Kidney glomerular epithelial cell (primary cell): ENCODE measurements around the gene C19orf85.
"Not testable (repeated sequence)": the region's sequence is repeated elsewhere in the genome, so short reads cannot be mapped to it uniquely, and the experiment has no call there.

Experiments
- DNase-seq: peaks from one replicate; lab custom pipeline; 2025; lab: John Stamatoyannopoulos, UW

Gene C19orf85

GRCh38 chr19:55464662-55465054 is at the start of gene C19orf85:
Gene C19orf85 (minus strand): TSS chr19:55464751. CDS start chr19:55464554, 197 bp downstream.
- DNase-seq: no peak

GRCh38 chr19:55508120-55508519 is 43.6 kb upstream of the C19orf85 start:
- DNase-seq: no peak

DNA sequence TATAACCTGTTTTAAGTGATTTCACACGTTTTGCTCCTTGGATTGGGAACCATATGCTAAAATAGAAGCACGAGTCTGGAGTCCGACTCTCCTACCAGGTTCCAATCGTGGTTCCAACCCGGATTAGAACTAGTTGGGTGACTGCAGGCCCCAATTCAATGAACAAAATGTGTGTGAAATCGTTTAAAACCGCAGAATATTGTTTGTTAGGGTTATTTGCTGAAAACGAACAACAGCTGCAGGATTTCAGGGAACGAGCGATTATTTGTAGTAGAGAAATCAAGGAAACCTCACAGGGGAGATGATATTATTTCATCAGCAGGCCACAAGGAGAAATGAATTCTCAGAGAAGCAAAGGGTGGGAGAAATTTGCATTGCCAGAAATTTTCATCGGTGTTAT is 40.4 kb upstream of the C19orf85 start:
- DNase-seq: no peak

- no peak for DNase-seq
These were observed 39.7 kb upstream of the C19orf85 start for GRCh38 chr19:55504252-55504603.

DNA sequence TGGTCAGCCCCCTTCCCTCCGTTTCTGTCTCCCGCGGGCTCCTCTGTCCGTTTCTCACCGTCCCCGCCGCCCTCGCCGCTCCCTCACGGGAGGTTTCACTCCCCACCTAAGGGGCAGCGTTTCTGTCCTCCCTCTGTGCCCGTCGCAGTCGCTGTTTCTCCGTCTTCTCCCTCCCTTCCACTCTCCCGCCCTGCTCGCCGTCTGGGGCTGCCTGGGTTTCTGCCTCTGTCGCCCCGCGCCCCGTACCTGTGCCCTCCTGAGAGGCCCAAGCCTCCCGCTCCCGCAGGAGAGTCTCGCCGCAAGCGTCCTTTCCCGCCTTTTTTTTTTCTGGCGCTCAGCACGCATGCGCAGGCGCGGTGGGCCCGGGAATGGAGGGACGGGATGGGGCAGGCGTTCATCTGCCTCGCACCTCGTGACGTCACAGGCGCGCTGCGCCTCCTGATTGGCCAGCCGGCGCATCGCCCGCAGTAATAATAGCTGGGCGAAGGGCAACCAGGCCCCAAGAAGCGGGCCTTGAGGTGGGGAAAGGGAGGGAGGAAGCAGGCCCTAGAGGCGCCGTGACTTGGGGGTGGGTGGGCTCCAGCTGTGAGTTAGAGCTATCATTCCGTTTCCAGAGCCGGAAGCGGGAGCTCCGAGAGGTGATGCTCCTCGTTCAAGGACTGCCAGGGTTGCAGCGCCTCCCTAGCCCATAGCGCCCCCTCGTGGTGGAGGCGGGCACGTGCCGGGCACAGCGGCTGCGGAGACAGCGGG is 39.1 kb upstream of the C19orf85 start:
- DNase-seq: peak; percentile 90

DNA sequence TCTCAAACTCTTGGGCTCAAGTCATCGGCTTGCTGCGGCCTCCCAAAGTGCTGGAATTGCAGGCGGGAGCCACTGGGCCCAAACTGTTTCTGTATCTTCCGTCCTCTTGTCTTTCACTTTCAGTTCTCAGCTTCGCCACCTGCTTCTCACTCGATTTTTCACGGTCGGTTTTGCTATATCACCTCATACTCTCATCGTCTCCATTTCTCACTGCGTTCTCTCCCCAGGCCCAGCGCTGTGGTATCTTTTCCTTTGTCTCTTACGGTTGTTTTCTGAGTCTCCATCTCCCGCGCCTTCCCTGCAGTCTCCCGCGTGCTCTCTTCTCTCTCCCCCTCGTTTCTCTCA is 38.6 kb upstream of the C19orf85 start:
- no peak for DNase-seq

DNA sequence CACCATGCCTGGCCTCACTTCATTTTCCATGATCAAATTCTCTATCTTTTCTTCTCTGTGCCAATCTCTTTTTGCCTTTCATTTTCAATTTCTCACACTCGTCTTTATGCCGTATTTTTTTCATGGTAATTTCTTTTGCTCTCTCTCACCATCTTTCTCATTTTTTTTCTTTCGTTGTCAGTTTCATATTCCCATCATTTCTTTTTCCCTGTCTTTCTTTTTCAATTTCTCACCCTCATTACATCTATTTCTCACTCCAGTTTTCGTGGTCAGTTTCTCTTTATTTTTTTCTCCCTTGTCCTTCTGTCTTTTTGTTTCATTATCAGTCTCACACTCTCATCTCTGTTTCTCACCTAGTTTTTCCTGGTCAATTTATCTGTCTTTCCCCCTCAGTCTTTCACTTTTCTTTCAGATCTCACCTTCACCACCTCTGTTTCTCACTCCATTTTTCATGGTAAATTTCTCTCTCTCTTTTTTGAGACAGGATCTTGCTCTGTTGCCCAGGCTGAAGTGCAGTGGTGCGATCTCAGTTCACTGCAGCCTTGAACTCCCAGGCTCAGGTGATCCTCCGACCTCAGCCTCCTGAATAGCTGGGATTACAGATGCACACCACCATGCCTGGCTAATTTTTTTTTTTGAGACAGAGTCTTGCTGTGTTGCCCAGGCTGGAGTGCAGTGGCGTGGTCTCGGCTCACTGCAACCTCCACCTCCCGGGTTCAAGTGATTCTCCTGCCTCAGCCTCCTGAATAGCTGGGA is 37.8 kb upstream of the C19orf85 start:
- no peak for DNase-seq

DNA sequence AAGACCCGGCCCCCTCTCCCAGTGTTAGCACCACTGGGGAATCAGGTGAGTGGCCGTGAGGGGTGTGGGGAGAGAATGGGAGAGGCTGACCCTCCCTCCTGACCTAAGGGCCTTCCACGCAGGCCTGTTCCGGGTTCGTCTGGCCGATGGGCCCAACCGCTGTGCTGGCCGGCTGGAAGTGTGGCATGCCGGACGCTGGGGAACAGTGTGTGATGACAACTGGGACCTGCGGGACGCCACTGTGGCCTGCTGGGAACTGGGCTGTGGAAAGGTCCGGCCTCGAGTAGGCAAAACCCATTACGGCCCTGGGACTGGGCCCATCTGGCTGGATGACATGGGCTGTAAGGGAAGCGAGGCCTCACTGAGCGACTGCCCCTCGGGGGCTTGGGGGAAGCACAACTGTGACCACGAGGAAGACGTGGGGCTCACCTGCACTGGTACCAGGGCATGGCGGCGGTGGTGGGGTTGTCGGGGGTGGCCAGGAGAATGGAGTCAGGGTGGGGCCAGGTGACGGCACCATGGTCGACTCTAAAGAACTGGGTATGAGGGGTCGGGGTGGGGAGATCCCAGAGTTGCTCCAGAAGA is 35.9 kb upstream of the C19orf85 start:
- DNase-seq: no peak

DNA sequence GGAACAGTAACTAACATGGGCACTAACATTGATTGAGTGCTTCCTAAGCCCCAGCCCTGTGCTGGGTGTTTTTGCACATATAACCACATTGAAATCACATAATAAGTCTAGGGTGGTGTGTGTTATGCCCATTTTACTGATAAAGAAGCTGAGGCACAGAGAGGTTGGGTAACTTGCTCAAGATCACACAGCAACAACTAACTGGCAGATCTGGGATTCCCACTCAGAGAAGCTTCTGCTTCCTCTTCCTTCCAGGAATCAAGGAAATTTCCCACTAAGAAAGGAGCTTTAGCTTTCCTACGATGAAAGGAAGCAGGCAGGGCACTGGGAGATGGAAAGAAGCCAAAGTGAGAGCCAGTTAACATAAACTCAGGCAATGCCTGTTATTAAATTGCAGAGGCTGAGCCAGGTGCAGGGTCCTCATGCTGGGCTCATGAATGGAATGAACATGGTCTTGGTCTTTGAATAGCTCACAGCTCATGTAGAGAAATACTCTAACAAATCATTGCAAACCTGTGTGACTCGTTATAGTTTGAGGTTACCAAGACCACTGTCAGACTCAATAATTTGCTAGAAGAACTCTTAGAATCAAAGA is 33.8 kb upstream of the C19orf85 start:
- DNase-seq: no peak

DNA sequence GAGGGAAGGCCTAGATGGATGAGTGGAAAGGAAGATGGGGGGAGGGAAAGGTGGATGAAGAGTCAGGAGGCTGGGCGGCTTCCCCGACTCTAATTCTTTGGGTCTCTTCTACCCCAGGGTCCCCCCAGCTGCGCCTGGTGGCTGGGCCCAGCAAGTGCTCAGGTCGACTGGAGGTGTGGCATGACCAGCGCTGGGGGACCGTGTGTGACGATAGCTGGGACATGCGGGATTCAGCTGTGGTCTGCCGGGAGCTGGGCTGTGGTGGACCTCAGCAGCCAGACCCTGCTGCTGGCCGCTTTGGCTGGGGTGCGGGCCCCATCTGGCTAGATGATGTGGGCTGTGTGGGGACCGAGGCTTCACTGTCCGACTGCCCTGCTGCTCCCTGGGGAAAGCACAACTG is 33.2 kb upstream of the C19orf85 start:
- DNase-seq: no peak

GRCh38 chr19:55496820-55497219 is 32.3 kb upstream of the C19orf85 start:
- not testable (repeated sequence) for DNase-seq

DNA sequence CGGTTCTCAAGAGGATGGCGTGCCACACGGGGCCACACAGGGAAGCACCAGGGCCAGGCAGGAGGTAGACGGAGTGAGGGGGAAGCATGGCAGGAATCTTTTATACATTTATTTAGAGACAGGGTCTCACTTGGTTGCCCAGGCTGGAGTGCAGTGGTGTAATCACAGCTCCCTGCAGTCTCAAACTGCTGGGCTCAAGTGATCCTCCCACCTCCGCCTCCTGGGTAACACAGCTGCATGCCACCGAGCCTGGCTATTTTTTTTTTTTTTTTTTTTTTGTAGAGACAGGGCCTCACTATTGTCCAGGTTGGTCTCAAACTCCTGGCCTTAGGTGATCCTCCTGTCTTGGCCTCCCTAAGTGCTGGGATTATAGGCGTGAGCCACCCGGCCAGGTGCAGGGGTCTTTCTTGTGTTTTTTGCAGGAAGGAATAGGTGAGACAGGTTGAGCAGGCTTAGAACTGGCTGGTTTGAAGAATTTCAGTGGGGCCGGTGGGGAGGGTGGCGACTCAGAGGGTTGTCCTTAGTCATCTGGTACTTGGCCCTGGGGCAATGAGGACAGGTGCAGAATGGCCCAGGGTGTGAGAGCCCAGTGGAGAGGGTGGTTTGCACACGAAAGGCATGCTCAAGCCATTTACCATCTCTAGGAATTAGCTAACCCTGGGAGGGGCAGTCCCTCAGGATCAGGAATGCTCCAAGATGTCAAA is 31.2 kb upstream of the C19orf85 start:
- no peak for DNase-seq

GRCh38 chr19:55494172-55494761 is 29.7 kb upstream of the C19orf85 start:
- DNase-seq: peak; percentile 76

DNA sequence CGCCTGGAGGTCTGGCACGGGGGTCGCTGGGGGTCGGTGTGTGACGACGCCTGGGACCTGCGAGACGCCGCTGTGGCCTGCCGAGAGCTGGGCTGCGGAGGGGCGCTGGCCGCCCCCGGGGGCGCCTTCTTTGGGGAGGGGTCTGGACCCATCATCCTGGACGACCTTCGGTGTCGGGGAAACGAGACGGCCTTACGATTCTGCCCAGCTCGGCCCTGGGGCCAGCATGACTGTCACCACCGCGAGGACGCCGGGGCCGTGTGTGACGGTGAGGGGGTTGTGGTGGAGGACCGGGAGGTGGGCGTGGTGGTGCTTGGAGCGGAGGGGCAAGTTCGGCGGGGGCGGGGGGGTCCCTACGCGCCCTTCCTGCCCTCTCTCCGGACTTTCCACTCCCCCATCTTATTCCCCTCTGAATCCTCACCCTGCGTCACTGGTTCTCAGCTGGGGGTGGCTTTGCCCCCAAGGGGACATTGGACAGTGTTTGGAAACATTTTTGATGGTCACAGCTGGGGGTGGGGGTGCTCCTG is 29.2 kb upstream of the C19orf85 start:
- no peak for DNase-seq

DNA sequence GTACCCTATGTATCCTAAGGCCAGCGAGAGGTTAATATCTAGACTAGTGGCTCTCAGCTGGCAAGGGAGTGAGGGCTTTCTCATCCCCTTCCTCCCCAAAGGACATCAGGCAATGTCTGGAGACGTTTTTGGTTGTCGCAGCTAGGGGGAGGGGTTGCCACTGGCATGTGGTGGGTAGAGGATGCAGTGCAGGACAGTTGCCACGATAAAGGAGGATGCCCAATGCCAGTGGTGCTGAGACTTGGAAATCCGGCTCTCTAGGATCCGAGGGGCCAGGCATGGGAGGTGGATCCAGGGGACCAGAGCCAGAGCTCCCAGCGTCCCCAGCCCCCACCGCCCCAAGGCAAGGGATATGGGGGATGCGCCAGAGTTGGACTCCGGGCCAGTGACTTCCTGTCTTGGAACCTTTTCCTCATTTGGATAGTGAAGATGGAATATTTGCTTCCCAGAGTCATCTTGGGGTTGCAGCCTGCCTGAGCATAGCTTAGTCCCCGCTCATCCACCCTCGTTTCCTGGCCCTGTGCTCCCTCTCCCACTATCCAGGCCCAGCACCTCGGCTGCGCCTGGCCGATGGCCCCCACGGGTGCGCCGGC is 28.6 kb upstream of the C19orf85 start:
- no peak for DNase-seq

GRCh38 chr19:55492362-55492944 is 27.9 kb upstream of the C19orf85 start:
- DNase-seq: no peak

- no peak for DNase-seq
These were observed 27.2 kb upstream of the C19orf85 start for GRCh38 chr19:55491546-55492360.

DNA sequence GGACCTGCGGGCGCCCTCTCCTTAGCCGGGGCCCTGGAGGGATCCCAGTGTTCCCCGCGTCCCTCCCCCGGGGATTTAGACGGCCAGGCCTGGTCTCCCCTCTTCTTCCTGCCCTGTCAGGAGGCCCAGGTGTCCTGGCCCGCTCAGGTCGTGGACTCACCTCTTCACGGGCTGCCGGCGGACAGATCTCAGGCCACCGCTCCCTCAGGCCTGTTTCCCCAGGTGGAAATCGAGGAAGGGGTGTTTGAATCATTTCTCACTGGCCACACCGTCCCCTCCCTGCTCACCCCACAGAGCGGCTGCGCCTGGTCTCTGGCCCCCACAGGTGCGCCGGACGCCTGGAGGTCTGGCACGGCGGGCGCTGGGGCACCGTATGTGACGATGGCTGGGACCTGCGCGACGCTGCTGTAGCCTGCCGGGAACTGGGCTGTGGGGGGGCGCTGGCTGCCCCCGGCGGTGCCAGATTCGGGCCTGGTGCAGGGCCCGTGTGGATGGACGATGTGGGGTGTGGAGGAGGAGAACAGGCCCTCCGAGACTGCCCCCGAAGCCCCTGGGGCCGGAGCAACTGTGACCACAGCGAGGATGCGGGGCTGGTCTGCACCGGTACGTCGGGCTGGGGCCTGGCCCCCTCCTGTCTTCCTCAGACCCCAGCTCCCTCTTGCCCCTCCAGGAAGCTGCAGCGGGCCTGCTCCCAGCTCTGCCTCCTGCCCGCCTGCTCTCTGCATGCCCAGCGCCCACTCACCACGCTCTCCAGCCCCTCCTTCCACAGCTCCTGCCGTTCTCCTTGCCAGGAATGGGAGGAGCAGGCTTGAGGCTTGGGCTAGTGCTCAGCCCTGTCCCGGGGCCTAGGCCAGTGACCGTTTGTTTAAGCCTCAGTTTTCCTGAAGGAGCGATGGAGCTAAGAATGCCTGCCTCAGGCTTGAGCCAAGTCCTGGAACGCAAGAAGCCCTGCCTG is 26.2 kb upstream of the C19orf85 start:
- no peak for DNase-seq
